Bronchial epithelial cell (primary cell): ENCODE measurements around the gene ABHD17C. TPM values are rescaled to one million over a fixed set of nuclear protein-coding genes. Genes with fewer than 3 reads are reported as not detected.

Experiments used
- DNase-seq: peaks from one replicate; pipeline ENCODE4 v3.0.0-alpha.2; 2010; ENCODE audit warnings: low read depth
- FAIRE-seq: peaks from 2 replicates; lab custom pipeline; 2011; peaks lifted over from hg19 to GRCh38; lab: Jason Lieb, UNC
- H3K27me3 ChIP-seq: 2 replicates; pipeline ENCODE4 v1.5.1; 2011; ENCODE audit warnings: low read length; ENCODE audit not compliant: control insufficient read depth, insufficient read depth
- H3K36me3 ChIP-seq: 2 replicates; pipeline ENCODE4 v1.5.1; 2011; ENCODE audit warnings: low read length; ENCODE audit not compliant: control insufficient read depth, insufficient read depth
- H3K4me3 ChIP-seq: 2 replicates; pipeline ENCODE4 v1.5.1; 2011; ENCODE audit warnings: mild to moderate bottlenecking, low read depth, low read length, control low read depth
- CTCF ChIP-seq: IDR thresholded peaks from 2 replicates; pipeline ENCODE4 v1.5.1; 2011; ENCODE audit warnings: mild to moderate bottlenecking, moderate library complexity, low read length, control low read depth, inconsistent platforms; ENCODE audit not compliant: insufficient read depth, severe bottlenecking
- total RNA-seq: library from RNA; depleted of rRNA; stranded (reverse); fragments of >200 nt; gene quantifications from 2 replicates; pipeline ENCODE4 v1.2.1, GENCODE V29; 2014

ABHD17C gene
- total RNA-seq, 1 donor from 2014 or later = 30.5 TPM

- FAIRE-seq (no peak), DNase-seq (peak; percentile 69)
Measured at GRCh38 chr15:80669663-80670273, 25.3 kb upstream of the ABHD17C start.

GRCh38 chr15:80673561-80674244 lies 21.4 kb upstream of the ABHD17C start:
- FAIRE-seq = no peak
- no peaks in the 10 kb centered on the region for H3K36me3 ChIP-seq
- no peak overlapping the region for H3K4me3 ChIP-seq
- no peak for TF ChIP-seq CTCF
- DNase-seq = no peak
- no peaks in the 10 kb centered on the region for H3K27me3 ChIP-seq

More at GRCh38 chr15:80669663-80670273, 25.3 kb upstream of the ABHD17C start:
- Histone ChIP-seq H3K36me3 (no peaks in the 10 kb centered on the region), H3K4me3 (no peak overlapping the region), H3K27me3 (no peaks in the 10 kb centered on the region)
- no peak for TF ChIP-seq CTCF

GRCh38 chr15:80674245-80674614 lies 20.9 kb upstream of the ABHD17C start:
- no peak for FAIRE-seq
- Histone ChIP-seq H3K4me3 (no peak overlapping the region), H3K27me3 (no peaks in the 10 kb centered on the region), H3K36me3 (no peaks in the 10 kb centered on the region)
- TF ChIP-seq CTCF = no peak
- peak; percentile 64 for DNase-seq

GRCh38 chr15:80677041-80677440 lies 18.1 kb upstream of the ABHD17C start:
- Histone ChIP-seq H3K27me3 (no peaks in the 10 kb centered on the region), H3K4me3 (no peak overlapping the region), H3K36me3 (no peaks in the 10 kb centered on the region)
- DNase-seq (no peak), FAIRE-seq (no peak)
- TF ChIP-seq CTCF = no peak

GRCh38 chr15:80679167-80679803 lies 15.8 kb upstream of the ABHD17C start:
- H3K36me3 ChIP-seq = no peaks in the 10 kb centered on the region
- peak; percentile 64 for FAIRE-seq
- no peaks in the 10 kb centered on the region for H3K27me3 ChIP-seq
- no peak for TF ChIP-seq CTCF
- H3K4me3 ChIP-seq = no peak overlapping the region
- peak; percentile 96 for DNase-seq
